Measurements from ENCODE around the gene HDLBP.

DNA sequence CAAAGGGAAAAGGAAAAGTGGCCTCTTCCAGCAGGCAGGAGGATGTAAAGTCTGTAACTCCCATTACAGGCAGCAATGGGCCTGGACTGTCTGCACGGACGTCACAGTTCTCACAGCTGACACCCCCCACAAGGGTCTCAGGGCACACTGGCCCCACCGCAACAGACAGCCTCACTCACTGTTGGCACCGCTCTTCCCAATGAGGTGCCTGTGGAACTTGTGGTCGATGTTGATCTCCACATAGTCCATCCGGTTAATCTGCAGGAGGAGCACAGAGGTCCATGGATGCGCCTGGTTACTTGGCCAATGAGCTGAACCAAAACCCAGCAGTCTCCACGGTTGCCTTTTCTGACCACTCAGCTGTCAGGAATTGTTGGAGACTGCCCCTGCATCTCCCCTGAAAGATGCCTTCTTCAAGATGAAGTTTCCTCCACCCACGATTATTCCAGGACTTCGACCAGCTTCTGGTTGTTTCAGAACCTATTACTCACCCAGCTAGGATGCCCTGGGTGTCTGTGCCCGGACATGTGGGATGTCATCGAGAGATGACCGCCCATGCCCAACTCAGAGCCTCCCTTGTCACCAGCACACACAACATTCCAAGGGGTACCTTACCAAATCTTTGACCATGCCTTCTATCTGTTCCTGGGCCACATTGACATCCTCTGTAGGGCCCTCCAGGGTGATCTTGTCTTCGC is 62.5 kb downstream of the HDLBP start:
- no peak for TF ChIP-seq EZH2 (IDR thresholded peaks at IDR 0.05; ENCODE audit: borderline replicate concordance)
- TF ChIP-seq, protein P1, sequence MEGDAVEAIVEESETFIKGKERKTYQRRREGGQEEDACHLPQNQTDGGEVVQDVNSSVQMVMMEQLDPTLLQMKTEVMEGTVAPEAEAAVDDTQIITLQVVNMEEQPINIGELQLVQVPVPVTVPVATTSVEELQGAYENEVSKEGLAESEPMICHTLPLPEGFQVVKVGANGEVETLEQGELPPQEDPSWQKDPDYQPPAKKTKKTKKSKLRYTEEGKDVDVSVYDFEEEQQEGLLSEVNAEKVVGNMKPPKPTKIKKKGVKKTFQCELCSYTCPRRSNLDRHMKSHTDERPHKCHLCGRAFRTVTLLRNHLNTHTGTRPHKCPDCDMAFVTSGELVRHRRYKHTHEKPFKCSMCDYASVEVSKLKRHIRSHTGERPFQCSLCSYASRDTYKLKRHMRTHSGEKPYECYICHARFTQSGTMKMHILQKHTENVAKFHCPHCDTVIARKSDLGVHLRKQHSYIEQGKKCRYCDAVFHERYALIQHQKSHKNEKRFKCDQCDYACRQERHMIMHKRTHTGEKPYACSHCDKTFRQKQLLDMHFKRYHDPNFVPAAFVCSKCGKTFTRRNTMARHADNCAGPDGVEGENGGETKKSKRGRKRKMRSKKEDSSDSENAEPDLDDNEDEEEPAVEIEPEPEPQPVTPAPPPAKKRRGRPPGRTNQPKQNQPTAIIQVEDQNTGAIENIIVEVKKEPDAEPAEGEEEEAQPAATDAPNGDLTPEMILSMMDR (IDR thresholded peaks at IDR 0.05; ENCODE audit: poor library complexity), result no peak
